ENCODE results near the gene MED26.

- TF ChIP-seq CTCF (IDR thresholded peaks at IDR 0.05) (no peak), POLR2AphosphoS5 (IDR thresholded peaks at IDR 0.05) (peak in 1 of 2 donors; percentile 31), POLR2A (IDR thresholded peaks at IDR 0.05) (no peak), EP300 (IDR thresholded peaks at IDR 0.05) (peak in 1 of 4 donors; percentile 3)
Measured at GRCh38 chr19:16628984-16629691, 1.1 kb upstream of the MED26 start.
